Astrocyte of the spinal cord (primary cell): Measurements from ENCODE around the gene EPHX1.

Experiments used
- DNase-seq: peaks from one replicate; pipeline ENCODE4 v3.0.0; 2011; ENCODE audit warnings: low read depth, low spot score
- H3K4me3 ChIP-seq: 2 replicates; pipeline ENCODE4 v1.5.1; 2011; ENCODE audit warnings: low read depth, mild to moderate bottlenecking, low read length, moderate library complexity
- in situ Hi-C: cut with HindIII; loops from 2 replicates; pipeline ENCODE4 v1.10.0; 2017; ENCODE audit warnings: low sequenced_read_pairs
- TF ChIP-seq, protein P1 (sequence below): IDR thresholded peaks from 2 replicates; pipeline ENCODE4 v1.5.1; 2012; ENCODE audit warnings: low read depth, mild to moderate bottlenecking, low read length, inconsistent platforms

The EPHX1 gene

DNA sequence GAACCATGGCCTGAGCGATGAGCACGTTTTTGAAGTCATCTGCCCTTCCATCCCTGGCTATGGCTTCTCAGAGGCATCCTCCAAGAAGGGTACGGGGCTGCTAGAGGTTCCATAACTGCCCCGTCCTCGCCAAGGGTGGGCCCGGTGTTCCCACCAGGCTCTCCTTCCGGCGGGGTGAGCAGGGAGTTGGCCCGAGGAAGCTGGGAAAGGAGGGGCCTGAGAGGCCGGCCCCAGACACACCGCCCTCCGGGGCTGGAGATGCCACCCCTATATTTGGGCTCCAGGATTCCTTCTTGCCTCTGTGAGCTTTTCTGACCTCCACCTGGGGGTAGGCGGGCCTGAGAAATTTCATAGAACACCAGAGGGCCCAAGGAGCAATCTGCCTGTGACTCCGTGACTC, 28.9 kb downstream of the EPHX1 start:
- H3K4me3 ChIP-seq: no peak overlapping the region
- DNase-seq: no peak
- in situ Hi-C loops: no loop called here
- TF ChIP-seq, protein P1, sequence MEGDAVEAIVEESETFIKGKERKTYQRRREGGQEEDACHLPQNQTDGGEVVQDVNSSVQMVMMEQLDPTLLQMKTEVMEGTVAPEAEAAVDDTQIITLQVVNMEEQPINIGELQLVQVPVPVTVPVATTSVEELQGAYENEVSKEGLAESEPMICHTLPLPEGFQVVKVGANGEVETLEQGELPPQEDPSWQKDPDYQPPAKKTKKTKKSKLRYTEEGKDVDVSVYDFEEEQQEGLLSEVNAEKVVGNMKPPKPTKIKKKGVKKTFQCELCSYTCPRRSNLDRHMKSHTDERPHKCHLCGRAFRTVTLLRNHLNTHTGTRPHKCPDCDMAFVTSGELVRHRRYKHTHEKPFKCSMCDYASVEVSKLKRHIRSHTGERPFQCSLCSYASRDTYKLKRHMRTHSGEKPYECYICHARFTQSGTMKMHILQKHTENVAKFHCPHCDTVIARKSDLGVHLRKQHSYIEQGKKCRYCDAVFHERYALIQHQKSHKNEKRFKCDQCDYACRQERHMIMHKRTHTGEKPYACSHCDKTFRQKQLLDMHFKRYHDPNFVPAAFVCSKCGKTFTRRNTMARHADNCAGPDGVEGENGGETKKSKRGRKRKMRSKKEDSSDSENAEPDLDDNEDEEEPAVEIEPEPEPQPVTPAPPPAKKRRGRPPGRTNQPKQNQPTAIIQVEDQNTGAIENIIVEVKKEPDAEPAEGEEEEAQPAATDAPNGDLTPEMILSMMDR: no peak

DNA sequence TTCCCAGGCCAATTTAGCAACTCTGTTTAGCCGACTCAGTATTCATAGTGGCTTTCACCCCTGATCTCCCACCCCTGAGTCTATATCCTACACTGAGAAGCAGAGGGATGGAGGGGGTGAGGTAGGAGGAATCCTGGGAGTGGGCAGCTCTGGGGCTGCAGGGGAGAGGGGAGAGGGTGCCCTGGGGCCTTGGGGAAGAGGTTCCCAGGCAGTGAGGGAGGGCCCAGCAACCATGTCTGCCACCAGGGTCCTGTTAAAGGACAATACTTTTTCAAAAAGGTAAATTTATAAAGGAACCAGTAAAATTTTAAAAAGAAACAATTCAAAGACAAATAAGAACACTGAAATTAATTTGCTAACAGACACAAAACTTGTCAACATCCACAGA, 30.3 kb downstream of the EPHX1 start:
- in situ Hi-C loops: no loop called here
- TF ChIP-seq, protein P1: no peak
- H3K4me3 ChIP-seq: no peak overlapping the region
- DNase-seq: no peak

DNA sequence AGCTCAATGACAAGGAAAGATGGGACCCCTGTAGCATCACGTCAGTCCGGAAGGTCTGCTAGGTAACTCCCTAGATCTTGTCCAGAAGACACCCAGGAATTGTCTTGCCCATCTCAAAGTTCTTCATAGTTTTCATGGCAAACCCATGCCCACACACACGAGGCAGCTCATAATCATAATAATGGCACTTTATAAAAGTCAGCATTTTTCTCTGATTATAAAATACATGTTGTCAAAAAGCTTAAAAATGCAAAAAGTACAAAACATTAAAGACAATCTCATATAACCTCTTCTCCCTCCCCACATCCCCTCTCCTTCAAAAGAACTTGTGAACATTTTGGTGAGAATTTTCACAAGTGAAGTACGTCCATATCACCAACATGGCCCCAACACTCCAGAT, 30.8 kb downstream of the EPHX1 start:
- H3K4me3 ChIP-seq: no peak overlapping the region
- TF ChIP-seq, protein P1: no peak
- in situ Hi-C loops: no loop called here
- DNase-seq: no peak

DNA sequence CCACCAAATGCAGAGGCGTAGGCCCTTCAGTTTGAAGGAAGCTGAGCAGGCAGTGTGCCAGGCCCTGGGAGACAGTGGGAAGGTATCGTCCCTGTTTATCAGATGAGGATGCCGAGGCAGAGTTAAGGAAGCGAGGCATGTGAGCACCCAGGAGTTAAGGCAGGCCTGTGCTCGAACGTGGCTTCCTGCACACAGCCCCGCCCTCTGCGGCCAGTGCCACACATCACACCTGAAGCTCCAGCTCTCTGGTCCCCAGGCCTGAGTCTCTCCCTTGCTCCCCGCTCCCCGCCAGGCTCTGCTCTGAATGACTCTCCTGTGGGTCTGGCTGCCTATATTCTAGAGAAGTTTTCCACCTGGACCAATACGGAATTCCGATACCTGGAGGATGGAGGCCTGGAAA, 32.1 kb downstream of the EPHX1 start:
- no peak overlapping the region for H3K4me3 ChIP-seq
- TF ChIP-seq, protein P1: no peak
- in situ Hi-C loops: no loop called here
- DNase-seq: no peak

DNA sequence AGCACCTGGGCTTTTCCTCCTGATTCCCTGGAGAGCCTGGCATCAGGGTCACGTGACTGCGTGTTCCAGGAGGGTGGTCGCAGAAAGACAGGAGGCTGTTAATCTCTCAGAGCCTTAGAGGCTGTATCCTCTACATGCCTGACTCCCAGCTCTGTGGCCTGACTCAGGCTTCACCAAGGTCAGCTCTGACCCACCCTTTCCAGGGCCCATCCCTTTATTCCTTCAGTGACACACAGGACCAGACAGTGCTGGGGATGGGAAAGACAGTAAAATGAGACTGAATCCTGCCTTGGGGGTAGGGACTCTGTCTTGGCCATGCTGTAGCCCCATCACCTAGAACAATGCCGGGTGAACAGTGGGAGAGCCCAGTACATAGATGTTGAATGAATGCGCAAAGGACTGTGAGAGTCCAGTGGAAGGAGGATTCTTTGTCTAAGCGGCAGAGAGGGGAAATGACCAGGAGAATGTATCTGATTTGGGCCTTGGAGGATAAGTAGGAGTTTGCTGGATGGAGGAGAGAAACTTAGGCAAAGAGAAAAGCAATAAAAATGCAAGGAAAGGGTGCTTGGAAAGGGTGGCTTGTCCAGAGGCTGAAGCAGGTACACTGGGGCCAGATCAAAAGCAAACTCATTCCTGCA, 33.0 kb downstream of the EPHX1 start:
- no peak overlapping the region for H3K4me3 ChIP-seq
- in situ Hi-C loops: no loop called here
- TF ChIP-seq, protein P1: no peak
- DNase-seq: no peak

DNA sequence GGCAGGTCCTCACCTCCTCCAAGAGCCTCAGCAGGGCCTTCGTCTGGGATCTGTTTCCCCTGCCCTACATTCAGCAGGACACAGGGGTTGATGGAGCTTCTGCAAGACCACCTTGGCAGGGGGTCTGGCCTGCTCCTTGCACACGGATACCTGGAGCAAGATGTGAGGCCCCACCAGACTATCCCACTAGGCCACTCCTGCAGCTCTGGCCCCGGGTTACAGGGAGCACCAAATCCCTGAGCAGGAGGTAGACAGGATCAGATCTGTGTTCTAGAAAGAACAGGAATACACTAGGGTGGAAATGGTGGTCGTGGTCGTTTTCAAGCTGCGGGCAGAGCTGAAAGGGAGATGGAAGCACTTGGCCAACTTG, 33.5 kb downstream of the EPHX1 start:
- no peak overlapping the region for H3K4me3 ChIP-seq
- in situ Hi-C loops: no loop called here
- DNase-seq: no peak
- TF ChIP-seq, protein P1: no peak
